GM12878 (cell line): Measurements from ENCODE around the gene DMD. TPM values are rescaled to one million over a fixed set of nuclear protein-coding genes. Genes with fewer than 3 reads are reported as not detected.

Experiments used
- ATAC-seq: fragments of 200-7000 bp; cut with Tn5 transposase; 3 replicates; pipeline ENCODE4 v1.9.1; 2020; ENCODE audit warnings: mild to moderate bottlenecking, moderate library complexity
- BruUV-seq: library from RNA; stranded (reverse); fragments of 400-500 nt; replicated peaks from 2 replicates; lab custom pipeline; 2021; lab: Mats Ljungman, UMichigan
- CTCF ChIA-PET: fragments of 300-600 bp; sonication (Branson Sonifier 250); formaldehyde crosslinking; extraction: SDS; loops from one replicate; lab custom pipeline; 2021; ENCODE audit warnings: inconsistent platforms; lab: Yijun Ruan, JAX
- POLR2A ChIA-PET: fragments of 350-600 bp; formaldehyde crosslinking; extraction: SDS; loops from one replicate; lab custom pipeline; 2021; ENCODE audit warnings: inconsistent platforms; lab: Charles Lee
- RAD21 ChIA-PET: fragments of 300-600 bp; sonication (Branson Sonifier 250); formaldehyde crosslinking; loops from one replicate; lab custom pipeline; 2023; ENCODE audit warnings: antibody characterized with exemption; ENCODE audit not compliant: unreplicated experiment; lab: Charles Lee
- SMC1A ChIA-PET: fragments of 300-600 bp; sonication (Branson Sonifier 250); formaldehyde crosslinking; loops from one replicate; lab custom pipeline; 2023; ENCODE audit not compliant: unreplicated experiment, uncharacterized antibody; lab: Charles Lee
- DNase-seq: peaks from one replicate; pipeline ENCODE4 v3.0.0-alpha.2; 2011; ENCODE audit warnings: low read depth, low spot score
- FAIRE-seq: peaks from 3 replicates; lab custom pipeline; 2011; peaks lifted over from hg19 to GRCh38; lab: Jason Lieb, UNC
- H2AFZ ChIP-seq: 2 replicates; pipeline ENCODE4 v1.6.0; 2011; ENCODE audit warnings: low read depth, low read length, control low read depth; ENCODE audit not compliant: control insufficient read depth
- H3K27ac ChIP-seq: 2 replicates; pipeline ENCODE4 v1.5.1; 2011; ENCODE audit warnings: control low read depth; ENCODE audit not compliant: control insufficient read depth, insufficient read depth
- H3K27me3 ChIP-seq, 2 experiments: replicated peaks in 1 of 2; 2 replicates each; pipeline versions ENCODE4 v1.6.0 to v1.6.1; 2011; ENCODE audit warnings: low read length in 1 of 2; ENCODE audit not compliant: control insufficient read depth in 2 of 2, insufficient read depth in 2 of 2
- H3K36me3 ChIP-seq, 2 experiments: 2 replicates each; pipeline ENCODE4 v1.5.1; 2011; ENCODE audit warnings: low read length in 1 of 2; ENCODE audit not compliant: control insufficient read depth in 2 of 2, insufficient read depth in 2 of 2
- H3K4me1 ChIP-seq: 2 replicates; pipeline ENCODE4 v1.6.1; 2011; ENCODE audit warnings: mild to moderate bottlenecking, low read length, moderate library complexity, mixed read lengths; ENCODE audit not compliant: control insufficient read depth, insufficient read depth
- H3K4me2 ChIP-seq: 2 replicates; pipeline ENCODE4 v1.6.0; 2011; ENCODE audit warnings: control low read depth; ENCODE audit not compliant: control insufficient read depth, insufficient read depth
- H3K4me3 ChIP-seq: fragments of 200-600 bp; sonication (generic); 2 replicates; pipeline ENCODE4 v1.5.1; 2016
- H3K79me2 ChIP-seq: 2 replicates; pipeline ENCODE4 v1.6.0; 2011; ENCODE audit warnings: low read length; ENCODE audit not compliant: control insufficient read depth, insufficient read depth
- H3K9ac ChIP-seq: 2 replicates; pipeline ENCODE4 v1.8.0; 2011; ENCODE audit warnings: low read length, control low read depth, mixed read lengths; ENCODE audit not compliant: control insufficient read depth, insufficient read depth
- H3K9me3 ChIP-seq: replicated peaks from 3 replicates; pipeline ENCODE4 v1.5.1; 2011; ENCODE audit warnings: mild to moderate bottlenecking, low read length; ENCODE audit not compliant: control insufficient read depth, insufficient read depth
- H4K20me1 ChIP-seq: 2 replicates; pipeline ENCODE4 v1.6.0; 2011; ENCODE audit not compliant: control insufficient read depth, insufficient read depth
- CHD4 ChIP-seq: fragments of 200-600 bp; sonication (generic); IDR thresholded peaks from 2 replicates; pipeline ENCODE4 v1.6.1; 2016; ENCODE audit warnings: mild to moderate bottlenecking
- FOXK2 ChIP-seq: fragments of 450-650 bp; IDR thresholded peaks from 2 replicates; pipeline ENCODE4 v1.6.1; 2017; ENCODE audit warnings: mild to moderate bottlenecking, moderate library complexity
- LARP7 ChIP-seq: fragments of 450-650 bp; IDR thresholded peaks from 2 replicates; pipeline ENCODE4 v1.6.1; 2017; ENCODE audit warnings: mild to moderate bottlenecking
- PML ChIP-seq: IDR thresholded peaks from 2 replicates; pipeline ENCODE4 v1.6.1; 2012; ENCODE audit warnings: low read length, inconsistent platforms
- SMAD5 ChIP-seq: IDR thresholded peaks from 2 replicates; pipeline ENCODE4 v1.6.1; 2016; ENCODE audit warnings: antibody characterized with exemption, low read depth
- SREBF1 ChIP-seq: IDR thresholded peaks from 2 replicates; pipeline ENCODE4 v1.6.1; 2012; ENCODE audit warnings: mild to moderate bottlenecking, low read length
- SREBF2 ChIP-seq: IDR thresholded peaks from 2 replicates; pipeline ENCODE4 v1.6.1; 2012; ENCODE audit warnings: mild to moderate bottlenecking, low read length
- WGBS: methylation state at CpG from one replicate; pipeline ENCODE4 v1.1.6; 2016; ENCODE audit warnings: low lambda C conversion rate; ENCODE audit not compliant: insufficient replicate concordance, insufficient coverage; ENCODE audit errors: missing lambda C conversion rate; 5-methylcytosine and 5-hydroxymethylcytosine counted together
- in situ Hi-C: fragments of 300-500 bp; cut with MboI; formaldehyde crosslinking; loops from 9 replicates; pipeline ENCODE4 v1.14.3; 2018; ENCODE audit warnings: mixed read lengths
- intact Hi-C: fragments of 100-400 bp; cut with micrococcal nuclease; formaldehyde crosslinking; loops from one replicate; pipeline ENCODE4 v1.14.2; 2022; ENCODE audit not compliant: unreplicated experiment
- polyA plus RNA-seq, 11 experiments: library from polyadenylated mRNA; depleted of rRNA in 4 of 11; unstranded in 6 of 11; stranded (reverse) in 5 of 11; fragments of >200 nt; fragmentation: Nextera tagmentation in 4 of 11; fragmentation: Illumina TruSeq in 1 of 11; extraction: Ambion mirVana in 4 of 11; extraction: Trizol in 1 of 11; gene quantifications; 1 replicate in 1 of 11; 2 replicates in 10 of 11; pipeline versions ENCODE4 v1.2.1 to v1.2.3, GENCODE V29; 2011 to 2016; ENCODE audit warnings: inconsistent platforms in 2 of 11, missing spikeins in 2 of 11, low read depth in 1 of 11
- total RNA-seq, 4 experiments: library from RNA; depleted of rRNA in 3 of 4; stranded (reverse); fragments of >200 nt in 3 of 4; fragmentation: Illumina TruSeq in 1 of 4; extraction: Trizol in 1 of 4; gene quantifications; 2 replicates each; pipeline versions ENCODE4 v1.2.1 to v1.2.3, GENCODE V29; 2013 to 2021
- TF ChIP-seq, protein P1 (sequence below): fragments of 150-350 bp; IDR thresholded peaks from 2 replicates; pipeline ENCODE4 v1.6.1; 2016; ENCODE audit warnings: low read depth, low read length
- TF ChIP-seq, protein P2 (sequence below): fragments of 450-650 bp; formaldehyde crosslinking; IDR thresholded peaks from 2 replicates; pipeline ENCODE4 v1.4.0; 2022; ENCODE audit warnings: mild to moderate bottlenecking, moderate library complexity
- TF ChIP-seq, protein P3 (sequence below): fragments of 450-650 bp; IDR thresholded peaks from 2 replicates; pipeline ENCODE4 v1.6.1; 2017; ENCODE audit warnings: mild to moderate bottlenecking, low read depth, inconsistent platforms; ENCODE audit not compliant: poor library complexity, severe bottlenecking

Gene DMD
- total and polyA plus RNA-seq, 10 of the 15 experiments (the other 5 are each of a cell fraction or from before 2014, with no cell fraction given): 1.4 to 24.3 (median 4.3) TPM

DNA sequence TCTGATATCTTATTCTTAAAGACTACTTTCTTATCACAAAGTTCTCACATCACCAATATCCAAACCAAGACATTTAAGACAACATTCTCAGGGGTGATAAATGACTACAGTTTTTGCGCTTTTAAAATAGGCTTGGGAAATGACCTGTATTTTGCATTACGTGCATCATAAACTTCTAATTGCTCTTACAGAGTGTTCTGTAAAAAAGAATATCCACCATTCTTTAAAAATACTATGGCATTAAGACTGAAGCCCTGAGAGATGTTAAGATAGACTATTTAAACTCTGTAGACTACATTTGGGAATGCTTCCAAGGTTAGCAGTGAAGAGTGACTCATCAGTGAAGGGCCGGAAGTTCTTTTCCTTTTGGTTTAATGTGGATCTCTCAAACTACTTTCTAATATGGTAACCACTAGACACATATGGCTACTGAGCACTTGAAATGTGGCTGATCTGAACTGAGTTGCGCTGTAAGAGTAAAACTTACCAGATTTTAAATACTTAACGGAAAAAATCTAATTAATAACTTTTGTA lies 1620.7 kb downstream of the DMD start:
- WGBS: 24% methylated on average over 5 of the region's 5 CpGs
- ChIA-PET SMC1A (no interaction called here), CTCF (no interaction called here), RAD21 (no interaction called here), POLR2A (no interaction called here)
- no peak overlapping the region for H3K9ac ChIP-seq
- no peak for TF ChIP-seq CHD4
- no peak for TF ChIP-seq SREBF1
- TF ChIP-seq SMAD5: no peak
- TF ChIP-seq, protein P1, sequence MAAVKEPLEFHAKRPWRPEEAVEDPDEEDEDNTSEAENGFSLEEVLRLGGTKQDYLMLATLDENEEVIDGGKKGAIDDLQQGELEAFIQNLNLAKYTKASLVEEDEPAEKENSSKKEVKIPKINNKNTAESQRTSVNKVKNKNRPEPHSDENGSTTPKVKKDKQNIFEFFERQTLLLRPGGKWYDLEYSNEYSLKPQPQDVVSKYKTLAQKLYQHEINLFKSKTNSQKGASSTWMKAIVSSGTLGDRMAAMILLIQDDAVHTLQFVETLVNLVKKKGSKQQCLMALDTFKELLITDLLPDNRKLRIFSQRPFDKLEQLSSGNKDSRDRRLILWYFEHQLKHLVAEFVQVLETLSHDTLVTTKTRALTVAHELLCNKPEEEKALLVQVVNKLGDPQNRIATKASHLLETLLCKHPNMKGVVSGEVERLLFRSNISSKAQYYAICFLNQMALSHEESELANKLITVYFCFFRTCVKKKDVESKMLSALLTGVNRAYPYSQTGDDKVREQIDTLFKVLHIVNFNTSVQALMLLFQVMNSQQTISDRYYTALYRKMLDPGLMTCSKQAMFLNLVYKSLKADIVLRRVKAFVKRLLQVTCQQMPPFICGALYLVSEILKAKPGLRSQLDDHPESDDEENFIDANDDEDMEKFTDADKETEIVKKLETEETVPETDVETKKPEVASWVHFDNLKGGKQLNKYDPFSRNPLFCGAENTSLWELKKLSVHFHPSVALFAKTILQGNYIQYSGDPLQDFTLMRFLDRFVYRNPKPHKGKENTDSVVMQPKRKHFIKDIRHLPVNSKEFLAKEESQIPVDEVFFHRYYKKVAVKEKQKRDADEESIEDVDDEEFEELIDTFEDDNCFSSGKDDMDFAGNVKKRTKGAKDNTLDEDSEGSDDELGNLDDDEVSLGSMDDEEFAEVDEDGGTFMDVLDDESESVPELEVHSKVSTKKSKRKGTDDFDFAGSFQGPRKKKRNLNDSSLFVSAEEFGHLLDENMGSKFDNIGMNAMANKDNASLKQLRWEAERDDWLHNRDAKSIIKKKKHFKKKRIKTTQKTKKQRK: no peak
- no peaks in the 10 kb centered on the region for H3K9me3 ChIP-seq
- ATAC-seq (no peak), DNase-seq (no peak), FAIRE-seq (no peak)
- in situ Hi-C loops: no loop called here
- no TSS peak for BruUV-seq
- intact Hi-C loops: no loop called here
- no peaks in the 10 kb centered on the region for H3K36me3 ChIP-seq
- no peaks in the 10 kb centered on the region for H3K79me2 ChIP-seq
- no peak overlapping the region for H3K4me3 ChIP-seq
- no peak overlapping the region for H2AFZ ChIP-seq
- no peaks in the 10 kb centered on the region for H4K20me1 ChIP-seq
- H3K27ac ChIP-seq: no peak overlapping the region
- H3K4me1 ChIP-seq: no peaks in the 10 kb centered on the region
- H3K27me3 ChIP-seq: no peaks in the 10 kb centered on the region
- H3K4me2 ChIP-seq: no peak overlapping the region

DNA sequence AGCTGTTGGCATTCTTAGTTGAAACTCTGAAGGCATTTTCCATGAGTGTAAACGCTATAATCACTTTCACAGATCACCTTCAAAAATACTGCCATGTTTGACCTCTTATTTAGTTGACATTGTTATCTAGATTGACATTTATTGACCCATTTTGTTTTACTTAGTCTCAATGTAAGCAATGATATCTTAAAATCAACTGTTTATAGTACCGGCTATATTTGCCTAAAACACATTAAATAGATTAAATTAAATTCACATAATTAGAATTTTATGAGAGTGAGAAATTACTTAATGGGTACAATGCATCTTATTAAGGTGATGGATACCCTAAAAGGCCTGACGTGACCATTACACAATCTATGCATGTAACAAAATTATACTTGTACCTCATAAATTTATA lies 1621.8 kb downstream of the DMD start:
- H3K4me1 ChIP-seq: no peaks in the 10 kb centered on the region
- DNase-seq (no peak), FAIRE-seq (no peak), ATAC-seq (no peak)
- no peaks in the 10 kb centered on the region for H3K36me3 ChIP-seq
- ChIA-PET POLR2A (no interaction called here), RAD21 (no interaction called here), CTCF (no interaction called here), SMC1A (no interaction called here)
- H3K9ac ChIP-seq: no peak overlapping the region
- in situ Hi-C loops: no loop called here
- BruUV-seq: no TSS peak
- H3K9me3 ChIP-seq: no peaks in the 10 kb centered on the region
- WGBS: 21% methylated on average over 3 of the region's 3 CpGs
- no peak overlapping the region for H2AFZ ChIP-seq
- no peaks in the 10 kb centered on the region for H3K27me3 ChIP-seq
- H3K4me3 ChIP-seq: no peak overlapping the region
- intact Hi-C loops: no loop called here
- H3K4me2 ChIP-seq: no peak overlapping the region
- H4K20me1 ChIP-seq: no peaks in the 10 kb centered on the region
- H3K27ac ChIP-seq: no peak overlapping the region
- H3K79me2 ChIP-seq: no peaks in the 10 kb centered on the region
- TF ChIP-seq FOXK2 (no peak), PML (no peak), LARP7 (no peak), SREBF2 (no peak)
- TF ChIP-seq, protein P2, sequence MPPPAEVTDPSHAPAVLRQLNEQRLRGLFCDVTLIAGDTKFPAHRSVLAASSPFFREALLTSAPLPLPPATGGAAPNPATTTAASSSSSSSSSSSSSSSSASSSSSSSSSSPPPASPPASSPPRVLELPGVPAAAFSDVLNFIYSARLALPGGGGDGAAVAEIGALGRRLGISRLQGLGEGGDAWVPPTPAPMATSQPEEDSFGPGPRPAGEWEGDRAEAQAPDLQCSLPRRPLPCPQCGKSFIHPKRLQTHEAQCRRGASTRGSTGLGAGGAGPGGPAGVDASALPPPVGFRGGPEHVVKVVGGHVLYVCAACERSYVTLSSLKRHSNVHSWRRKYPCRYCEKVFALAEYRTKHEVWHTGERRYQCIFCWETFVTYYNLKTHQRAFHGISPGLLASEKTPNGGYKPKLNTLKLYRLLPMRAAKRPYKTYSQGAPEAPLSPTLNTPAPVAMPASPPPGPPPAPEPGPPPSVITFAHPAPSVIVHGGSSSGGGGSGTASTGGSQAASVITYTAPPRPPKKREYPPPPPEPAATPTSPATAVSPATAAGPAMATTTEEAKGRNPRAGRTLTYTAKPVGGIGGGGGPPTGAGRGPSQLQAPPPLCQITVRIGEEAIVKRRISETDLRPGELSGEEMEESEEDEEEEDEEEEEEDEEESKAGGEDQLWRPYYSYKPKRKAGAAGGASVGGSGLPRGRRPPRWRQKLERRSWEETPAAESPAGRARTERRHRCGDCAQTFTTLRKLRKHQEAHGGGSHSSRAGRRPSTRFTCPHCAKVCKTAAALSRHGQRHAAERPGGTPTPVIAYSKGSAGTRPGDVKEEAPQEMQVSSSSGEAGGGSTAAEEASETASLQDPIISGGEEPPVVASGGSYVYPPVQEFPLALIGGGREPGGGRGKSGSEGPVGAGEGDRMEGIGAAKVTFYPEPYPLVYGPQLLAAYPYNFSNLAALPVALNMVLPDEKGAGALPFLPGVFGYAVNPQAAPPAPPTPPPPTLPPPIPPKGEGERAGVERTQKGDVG (CRISPR knock-in tag): no peak
- TF ChIP-seq, protein P3, sequence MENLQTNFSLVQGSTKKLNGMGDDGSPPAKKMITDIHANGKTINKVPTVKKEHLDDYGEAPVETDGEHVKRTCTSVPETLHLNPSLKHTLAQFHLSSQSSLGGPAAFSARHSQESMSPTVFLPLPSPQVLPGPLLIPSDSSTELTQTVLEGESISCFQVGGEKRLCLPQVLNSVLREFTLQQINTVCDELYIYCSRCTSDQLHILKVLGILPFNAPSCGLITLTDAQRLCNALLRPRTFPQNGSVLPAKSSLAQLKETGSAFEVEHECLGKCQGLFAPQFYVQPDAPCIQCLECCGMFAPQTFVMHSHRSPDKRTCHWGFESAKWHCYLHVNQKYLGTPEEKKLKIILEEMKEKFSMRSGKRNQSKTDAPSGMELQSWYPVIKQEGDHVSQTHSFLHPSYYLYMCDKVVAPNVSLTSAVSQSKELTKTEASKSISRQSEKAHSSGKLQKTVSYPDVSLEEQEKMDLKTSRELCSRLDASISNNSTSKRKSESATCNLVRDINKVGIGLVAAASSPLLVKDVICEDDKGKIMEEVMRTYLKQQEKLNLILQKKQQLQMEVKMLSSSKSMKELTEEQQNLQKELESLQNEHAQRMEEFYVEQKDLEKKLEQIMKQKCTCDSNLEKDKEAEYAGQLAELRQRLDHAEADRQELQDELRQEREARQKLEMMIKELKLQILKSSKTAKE: no peak
